HepG2 (cell line): Measurements from ENCODE around the gene C9orf50. TPM values are rescaled to one million over a fixed set of nuclear protein-coding genes. Genes with fewer than 3 reads are reported as not detected.

Experiments used
- HNF4G ChIP-seq, 2 experiments: sonication (generic) in 1 of 2; formaldehyde crosslinking in 1 of 2; IDR thresholded peaks; 2 replicates each; pipeline versions ENCODE4 v1.4.0 to v1.6.1; 2011 to 2020; ENCODE audit warnings: borderline replicate concordance in 2 of 2, low read depth in 2 of 2, mild to moderate bottlenecking in 2 of 2, low read length in 1 of 2, missing genetic modification reagents in 1 of 2, moderate library complexity in 1 of 2
- KDM5A ChIP-seq: fragments of 200-600 bp; sonication (generic); IDR thresholded peaks from 2 replicates; pipeline ENCODE4 v1.7.0; 2018; ENCODE audit warnings: antibody characterized with exemption, mild to moderate bottlenecking, low read length, borderline replicate concordance
- MTF1 ChIP-seq: sonication (generic); formaldehyde crosslinking; IDR thresholded peaks from 2 replicates; pipeline ENCODE4 v1.5.0; 2020; ENCODE audit warnings: missing genetic modification reagents
- ZNF431 ChIP-seq: sonication (generic); formaldehyde crosslinking; IDR thresholded peaks from 2 replicates; pipeline ENCODE4 v1.9.0; 2022; ENCODE audit warnings: missing genetic modification reagents, low read depth, mild to moderate bottlenecking, borderline replicate concordance
- ZNF792 ChIP-seq: IDR thresholded peaks from 2 replicates; pipeline ENCODE4 v1.6.1; 2016
- polyA plus RNA-seq, 8 experiments: library from polyadenylated mRNA; depleted of rRNA in 3 of 8; stranded (reverse) in 7 of 8; unstranded in 1 of 8; fragments of >200 nt; fragmentation: Illumina TruSeq in 4 of 8; extraction: Trizol in 4 of 8; gene quantifications; 2 replicates each; pipeline versions ENCODE4 v1.2.1 to v1.2.3, GENCODE V29; 2011 to 2016; ENCODE audit warnings: low read depth in 4 of 8, missing spikeins in 1 of 8, mixed read lengths in 1 of 8; ENCODE audit not compliant: insufficient read depth in 1 of 8
- total RNA-seq, 5 experiments: library from RNA; depleted of rRNA; stranded (reverse); fragments of >200 nt; fragmentation: Illumina TruSeq; extraction: Trizol; gene quantifications; 2 replicates each; pipeline ENCODE4 v1.2.3, GENCODE V29; 2016; ENCODE audit warnings: low read depth in 1 of 5
- TF ChIP-seq, protein P1 (sequence below): sonication (generic); formaldehyde crosslinking; IDR thresholded peaks from 2 replicates; pipeline ENCODE4 v1.4.0; 2020; ENCODE audit warnings: mild to moderate bottlenecking, missing genetic modification reagents
- TF ChIP-seq, protein P2 (sequence below): sonication (generic); formaldehyde crosslinking; IDR thresholded peaks from 2 replicates; pipeline ENCODE4 v1.4.0; 2020; ENCODE audit warnings: missing genetic modification reagents
- TF ChIP-seq, protein P3 (sequence below): sonication (generic); formaldehyde crosslinking; IDR thresholded peaks from 2 replicates; pipeline ENCODE4 v1.8.1; 2023; ENCODE audit warnings: mild to moderate bottlenecking, missing genetic modification reagents, borderline replicate concordance
- TF ChIP-seq, protein P4 (sequence below), 2 experiments: fragments of 450-650 bp in 1 of 2; sonication (generic) in 1 of 2; formaldehyde crosslinking in 1 of 2; IDR thresholded peaks; 2 replicates each; pipeline versions ENCODE4 v1.6.1 to v1.8.0; 2016 to 2022; ENCODE audit warnings: antibody characterized with exemption in 1 of 2, mild to moderate bottlenecking in 1 of 2, missing genetic modification reagents in 1 of 2
- TF ChIP-seq, protein P5 (sequence below): sonication (generic); formaldehyde crosslinking; IDR thresholded peaks from 2 replicates; pipeline ENCODE4 v1.4.0; 2020; ENCODE audit warnings: missing genetic modification reagents

C9orf50 gene
- total and polyA plus RNA-seq, 2 of the 13 experiments (the other 11 are each of a cell fraction or from before 2014, with no cell fraction given): not detected

DNA sequence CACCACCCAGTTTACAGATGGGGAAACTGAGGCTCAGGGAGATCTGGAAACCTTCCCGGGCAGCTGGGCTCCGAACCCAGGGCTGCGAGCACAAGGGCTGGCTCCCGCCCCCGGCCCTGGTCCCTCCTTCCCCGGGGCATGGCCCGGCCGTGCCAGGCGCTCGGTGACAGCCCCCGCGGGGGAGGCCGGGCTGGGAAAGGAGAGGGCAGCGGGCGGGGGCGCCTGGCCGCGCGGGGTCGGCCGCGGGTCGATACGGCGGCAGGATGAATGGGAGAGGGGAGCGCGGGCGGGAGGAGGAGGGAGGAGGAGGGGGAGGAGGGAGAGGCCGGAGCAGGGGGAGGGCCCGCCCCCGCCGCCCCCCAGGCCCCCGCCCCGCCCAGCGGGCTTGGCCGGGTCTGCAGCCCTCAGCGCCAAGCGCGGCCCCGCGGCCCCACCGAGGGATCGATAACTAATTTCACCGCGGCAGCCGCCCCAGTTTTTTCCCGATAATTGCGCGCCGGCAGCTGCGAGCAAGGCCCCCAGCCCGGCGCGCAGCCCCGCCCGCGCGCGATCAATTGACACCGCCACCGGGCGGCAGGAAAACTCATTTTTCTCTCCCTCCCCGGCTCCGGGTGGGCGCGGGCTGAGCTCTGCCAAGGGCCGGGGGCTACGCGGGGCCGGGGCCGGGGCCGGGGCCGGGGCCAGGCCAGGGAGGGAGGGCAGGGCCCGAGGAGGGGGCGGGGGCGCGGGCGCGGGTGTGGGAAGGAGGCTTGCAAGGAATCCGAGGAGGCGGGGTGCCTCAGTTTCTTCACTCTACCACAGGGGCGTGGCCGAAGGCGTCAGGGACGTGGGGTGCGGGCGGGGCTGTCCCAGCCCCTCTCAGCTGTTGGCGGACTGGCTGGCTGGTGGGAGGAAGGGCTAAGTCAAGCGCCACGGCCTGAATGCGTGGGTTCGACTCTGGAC is 52.1 kb downstream of the C9orf50 start (continued):
- TF ChIP-seq, protein P1, sequence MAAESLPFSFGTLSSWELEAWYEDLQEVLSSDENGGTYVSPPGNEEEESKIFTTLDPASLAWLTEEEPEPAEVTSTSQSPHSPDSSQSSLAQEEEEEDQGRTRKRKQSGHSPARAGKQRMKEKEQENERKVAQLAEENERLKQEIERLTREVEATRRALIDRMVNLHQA (CRISPR knock-in tag): no peak
- TF ChIP-seq HNF4G (IDR thresholded peaks at IDR 0.05; ENCODE audit: borderline replicate concordance, low read depth, low read length) (peak; percentile 37; the same call in 1 of the 2 replicates), HNF4G (CRISPR knock-in tag; IDR thresholded peaks at IDR 0.05; ENCODE audit: borderline replicate concordance, low read depth) (0 out of 2 replicates have a peak, but pooled peaks have one; percentile 43), MTF1 (CRISPR knock-in tag) (no peak), ZNF431 (CRISPR knock-in tag) (0 out of 2 replicates have a peak, but pooled peaks have one; percentile 66), ZNF792 (CRISPR knock-in tag) (no peak), KDM5A (0 out of 2 replicates have a peak, but pooled peaks have one; percentile 7)
- TF ChIP-seq, protein P2, sequence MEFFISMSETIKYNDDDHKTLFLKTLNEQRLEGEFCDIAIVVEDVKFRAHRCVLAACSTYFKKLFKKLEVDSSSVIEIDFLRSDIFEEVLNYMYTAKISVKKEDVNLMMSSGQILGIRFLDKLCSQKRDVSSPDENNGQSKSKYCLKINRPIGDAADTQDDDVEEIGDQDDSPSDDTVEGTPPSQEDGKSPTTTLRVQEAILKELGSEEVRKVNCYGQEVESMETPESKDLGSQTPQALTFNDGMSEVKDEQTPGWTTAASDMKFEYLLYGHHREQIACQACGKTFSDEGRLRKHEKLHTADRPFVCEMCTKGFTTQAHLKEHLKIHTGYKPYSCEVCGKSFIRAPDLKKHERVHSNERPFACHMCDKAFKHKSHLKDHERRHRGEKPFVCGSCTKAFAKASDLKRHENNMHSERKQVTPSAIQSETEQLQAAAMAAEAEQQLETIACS (CRISPR knock-in tag): peak; percentile 85
- TF ChIP-seq, protein P3, sequence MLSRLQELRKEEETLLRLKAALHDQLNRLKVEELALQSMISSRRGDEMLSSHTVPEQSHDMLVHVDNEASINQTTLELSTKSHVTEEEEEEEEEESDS (CRISPR knock-in tag): no peak
- TF ChIP-seq, protein P4, sequence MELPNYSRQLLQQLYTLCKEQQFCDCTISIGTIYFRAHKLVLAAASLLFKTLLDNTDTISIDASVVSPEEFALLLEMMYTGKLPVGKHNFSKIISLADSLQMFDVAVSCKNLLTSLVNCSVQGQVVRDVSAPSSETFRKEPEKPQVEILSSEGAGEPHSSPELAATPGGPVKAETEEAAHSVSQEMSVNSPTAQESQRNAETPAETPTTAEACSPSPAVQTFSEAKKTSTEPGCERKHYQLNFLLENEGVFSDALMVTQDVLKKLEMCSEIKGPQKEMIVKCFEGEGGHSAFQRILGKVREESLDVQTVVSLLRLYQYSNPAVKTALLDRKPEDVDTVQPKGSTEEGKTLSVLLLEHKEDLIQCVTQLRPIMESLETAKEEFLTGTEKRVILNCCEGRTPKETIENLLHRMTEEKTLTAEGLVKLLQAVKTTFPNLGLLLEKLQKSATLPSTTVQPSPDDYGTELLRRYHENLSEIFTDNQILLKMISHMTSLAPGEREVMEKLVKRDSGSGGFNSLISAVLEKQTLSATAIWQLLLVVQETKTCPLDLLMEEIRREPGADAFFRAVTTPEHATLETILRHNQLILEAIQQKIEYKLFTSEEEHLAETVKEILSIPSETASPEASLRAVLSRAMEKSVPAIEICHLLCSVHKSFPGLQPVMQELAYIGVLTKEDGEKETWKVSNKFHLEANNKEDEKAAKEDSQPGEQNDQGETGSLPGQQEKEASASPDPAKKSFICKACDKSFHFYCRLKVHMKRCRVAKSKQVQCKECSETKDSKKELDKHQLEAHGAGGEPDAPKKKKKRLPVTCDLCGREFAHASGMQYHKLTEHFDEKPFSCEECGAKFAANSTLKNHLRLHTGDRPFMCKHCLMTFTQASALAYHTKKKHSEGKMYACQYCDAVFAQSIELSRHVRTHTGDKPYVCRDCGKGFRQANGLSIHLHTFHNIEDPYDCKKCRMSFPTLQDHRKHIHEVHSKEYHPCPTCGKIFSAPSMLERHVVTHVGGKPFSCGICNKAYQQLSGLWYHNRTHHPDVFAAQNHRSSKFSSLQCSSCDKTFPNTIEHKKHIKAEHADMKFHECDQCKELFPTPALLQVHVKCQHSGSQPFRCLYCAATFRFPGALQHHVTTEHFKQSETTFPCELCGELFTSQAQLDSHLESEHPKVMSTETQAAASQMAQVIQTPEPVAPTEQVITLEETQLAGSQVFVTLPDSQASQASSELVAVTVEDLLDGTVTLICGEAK (IDR thresholded peaks at IDR 0.05): no peak
- TF ChIP-seq, protein P4 (CRISPR knock-in tag; IDR thresholded peaks at IDR 0.05): no peak
- TF ChIP-seq, protein P5, sequence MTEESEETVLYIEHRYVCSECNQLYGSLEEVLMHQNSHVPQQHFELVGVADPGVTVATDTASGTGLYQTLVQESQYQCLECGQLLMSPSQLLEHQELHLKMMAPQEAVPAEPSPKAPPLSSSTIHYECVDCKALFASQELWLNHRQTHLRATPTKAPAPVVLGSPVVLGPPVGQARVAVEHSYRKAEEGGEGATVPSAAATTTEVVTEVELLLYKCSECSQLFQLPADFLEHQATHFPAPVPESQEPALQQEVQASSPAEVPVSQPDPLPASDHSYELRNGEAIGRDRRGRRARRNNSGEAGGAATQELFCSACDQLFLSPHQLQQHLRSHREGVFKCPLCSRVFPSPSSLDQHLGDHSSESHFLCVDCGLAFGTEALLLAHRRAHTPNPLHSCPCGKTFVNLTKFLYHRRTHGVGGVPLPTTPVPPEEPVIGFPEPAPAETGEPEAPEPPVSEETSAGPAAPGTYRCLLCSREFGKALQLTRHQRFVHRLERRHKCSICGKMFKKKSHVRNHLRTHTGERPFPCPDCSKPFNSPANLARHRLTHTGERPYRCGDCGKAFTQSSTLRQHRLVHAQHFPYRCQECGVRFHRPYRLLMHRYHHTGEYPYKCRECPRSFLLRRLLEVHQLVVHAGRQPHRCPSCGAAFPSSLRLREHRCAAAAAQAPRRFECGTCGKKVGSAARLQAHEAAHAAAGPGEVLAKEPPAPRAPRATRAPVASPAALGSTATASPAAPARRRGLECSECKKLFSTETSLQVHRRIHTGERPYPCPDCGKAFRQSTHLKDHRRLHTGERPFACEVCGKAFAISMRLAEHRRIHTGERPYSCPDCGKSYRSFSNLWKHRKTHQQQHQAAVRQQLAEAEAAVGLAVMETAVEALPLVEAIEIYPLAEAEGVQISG: peak; percentile 19; the same call in 1 of the 2 replicates
